K562 (cell line): ENCODE results near the gene CSRNP3.

Source experiments
- ESRRA ChIP-seq: fragments of 450-650 bp; IDR thresholded peaks from 2 replicates; pipeline ENCODE4 v1.6.1; 2014; ENCODE audit warnings: low read depth, mild to moderate bottlenecking, moderate library complexity, borderline replicate concordance
- ZBTB8A ChIP-seq: fragments of 450-650 bp; IDR thresholded peaks from 2 replicates; pipeline ENCODE4 v1.6.1; 2018; ENCODE audit warnings: mild to moderate bottlenecking, moderate library complexity; ENCODE audit not compliant: partially characterized antibody

DNA sequence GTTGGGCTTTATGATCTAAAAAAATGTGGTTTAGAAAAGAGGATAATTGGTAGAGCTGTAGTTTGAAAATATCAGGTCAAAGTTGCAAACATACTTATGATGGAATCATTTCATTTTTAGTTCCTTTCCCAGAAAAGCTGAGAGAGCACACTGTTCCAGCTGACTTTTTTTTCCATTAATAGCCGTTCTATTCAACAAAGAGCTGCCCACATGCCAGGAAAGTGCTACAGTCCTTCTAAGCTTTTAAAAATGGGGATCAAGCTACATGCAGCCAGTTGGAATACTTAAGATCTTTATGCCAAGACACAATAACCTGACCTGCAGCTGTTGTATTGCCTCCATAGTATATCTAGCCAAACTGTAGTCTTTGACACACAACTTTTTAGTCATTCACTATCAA is 213.0 kb downstream of the CSRNP3 start:
- TF ChIP-seq ZBTB8A (no peak), ESRRA (no peak)
